ENCODE results near the gene RAP1GAP.

- TF ChIP-seq CTCF (IDR thresholded peaks at IDR 0.05) = no peak
- TF ChIP-seq POLR2A (IDR thresholded peaks at IDR 0.05) = no peak
These were observed 118.2 kb downstream of the RAP1GAP start for GRCh38 chr1:21550866-21551475.
